SK-N-SH (cell line): Measurements from ENCODE around the gene MAD1L1.

Source experiments
- CHD2 ChIP-seq: fragments of 150-350 bp; IDR thresholded peaks from 2 replicates; pipeline ENCODE4 v1.6.1; 2018; ENCODE audit warnings: low read length; ENCODE audit not compliant: partially characterized antibody
- CTCF ChIP-seq: fragments of 200-600 bp; sonication (generic); IDR thresholded peaks from 2 replicates; pipeline ENCODE4 v1.6.1; 2017; ENCODE audit warnings: antibody characterized with exemption, mild to moderate bottlenecking, moderate library complexity
- ELF1 ChIP-seq: IDR thresholded peaks from 2 replicates; pipeline ENCODE4 v1.4.0; 2012
- JUND ChIP-seq: IDR thresholded peaks from 2 replicates; pipeline ENCODE4 v1.4.0; 2012
- MAX ChIP-seq: IDR thresholded peaks from 2 replicates; pipeline ENCODE4 v1.4.0; 2012; ENCODE audit warnings: low read depth
- POLR2AphosphoS5 ChIP-seq: IDR thresholded peaks from 2 replicates; pipeline ENCODE4 v1.6.1; 2012; ENCODE audit warnings: low read depth, low read length
- RCOR1 ChIP-seq: fragments of 150-350 bp; IDR thresholded peaks from 2 replicates; pipeline ENCODE4 v1.6.1; 2017; ENCODE audit warnings: antibody characterized with exemption, low read length
- REST ChIP-seq: IDR thresholded peaks from 2 replicates; pipeline ENCODE4 v1.6.1; 2012; ENCODE audit warnings: mild to moderate bottlenecking, low read depth, low read length, moderate library complexity
- RXRA ChIP-seq: IDR thresholded peaks from 2 replicates; pipeline ENCODE4 v1.4.0; 2012; ENCODE audit warnings: low read depth, mild to moderate bottlenecking, borderline replicate concordance

- no peak for TF ChIP-seq CHD2
- no peak for TF ChIP-seq MAX
- TF ChIP-seq RCOR1: no peak
- no peak for TF ChIP-seq JUND
- TF ChIP-seq CTCF: no peak
- TF ChIP-seq POLR2AphosphoS5: no peak
- TF ChIP-seq ELF1: no peak
- TF ChIP-seq RXRA: no peak
- no peak for TF ChIP-seq REST
These were observed 229.9 kb downstream of the MAD1L1 start for GRCh38 chr7:2002561-2003450.
